ENCODE data around the gene NCLN. TPM values are rescaled to one million over a fixed set of nuclear protein-coding genes. Genes with fewer than 3 reads are reported as not detected.

The NCLN gene
- total and polyA plus RNA-seq, 3 experiments from 2014 or later: 47.4 to 96.0 (median 94.7) TPM

DNA sequence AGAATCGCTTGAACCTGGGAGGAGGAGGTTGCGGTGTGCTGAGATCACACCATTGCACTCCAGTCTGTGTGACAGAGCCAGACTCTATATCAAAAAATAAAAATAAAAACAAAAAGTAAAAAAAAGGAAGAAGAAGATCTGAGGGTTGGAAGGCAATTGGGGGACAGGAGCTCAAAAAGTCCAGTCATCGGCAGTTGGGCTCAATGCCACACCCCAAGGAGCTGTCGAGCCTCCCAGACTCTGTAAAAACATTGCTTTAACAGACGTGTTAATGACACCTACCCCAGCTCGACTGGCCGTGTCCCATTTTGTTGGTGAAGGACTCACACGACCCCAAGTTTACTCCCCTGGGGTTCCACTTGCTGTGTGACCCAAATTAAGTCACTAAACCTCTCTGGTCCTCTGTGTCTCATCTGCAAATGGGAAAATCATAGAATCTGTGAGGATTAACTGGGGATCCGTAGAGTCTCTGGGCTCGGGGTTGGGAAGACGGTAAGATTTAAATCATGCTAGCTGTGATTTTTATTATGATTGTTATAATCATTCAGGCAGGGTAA is 42.9 kb upstream of the NCLN start:
- no peak for DNase-seq
- Mint-ChIP-seq H3K9me3 (peaks cover 0 to 2% (median 0%) of the 10 kb centered on the region in 5 donors), H3K4me1 (peaks cover 4 to 13% (median 9%) of the 10 kb centered on the region in 3 donors), H3K27ac (peak overlapping the region in 5 of 8 donors; percentile 46 to 85 (median 68)), H3K4me3 (no peak overlapping the region), H3K27me3 (no peaks in the 10 kb centered on the region), H3K36me3 (no peaks in the 10 kb centered on the region)
- H3K27ac ChIP-seq (ENCODE audit: low read depth, low read length): no peak overlapping the region
- H3K36me3 ChIP-seq (ENCODE audit: insufficient read depth, low read length): no peaks in the 10 kb centered on the region
- H3K4me3 ChIP-seq (ENCODE audit: low read length): no peak overlapping the region
- CTCF ChIA-PET: interaction anchor here (1.5 to 5.5 kb wide), 2 partner anchors 12 to 22 kb away, joined by 5 to 20 read pairs; no protein-coding TSS in a partner anchor
- POLR2A ChIA-PET: no interaction called here
- no peaks in the 10 kb centered on the region for H3K27me3 ChIP-seq (ENCODE audit: insufficient read depth, low read length, poor library complexity, severe bottlenecking)
- H3K4me1 ChIP-seq (ENCODE audit: insufficient read depth, low read length): no peaks in the 10 kb centered on the region
- H3K9me3 ChIP-seq (ENCODE audit: low read length): no peaks in the 10 kb centered on the region

DNA sequence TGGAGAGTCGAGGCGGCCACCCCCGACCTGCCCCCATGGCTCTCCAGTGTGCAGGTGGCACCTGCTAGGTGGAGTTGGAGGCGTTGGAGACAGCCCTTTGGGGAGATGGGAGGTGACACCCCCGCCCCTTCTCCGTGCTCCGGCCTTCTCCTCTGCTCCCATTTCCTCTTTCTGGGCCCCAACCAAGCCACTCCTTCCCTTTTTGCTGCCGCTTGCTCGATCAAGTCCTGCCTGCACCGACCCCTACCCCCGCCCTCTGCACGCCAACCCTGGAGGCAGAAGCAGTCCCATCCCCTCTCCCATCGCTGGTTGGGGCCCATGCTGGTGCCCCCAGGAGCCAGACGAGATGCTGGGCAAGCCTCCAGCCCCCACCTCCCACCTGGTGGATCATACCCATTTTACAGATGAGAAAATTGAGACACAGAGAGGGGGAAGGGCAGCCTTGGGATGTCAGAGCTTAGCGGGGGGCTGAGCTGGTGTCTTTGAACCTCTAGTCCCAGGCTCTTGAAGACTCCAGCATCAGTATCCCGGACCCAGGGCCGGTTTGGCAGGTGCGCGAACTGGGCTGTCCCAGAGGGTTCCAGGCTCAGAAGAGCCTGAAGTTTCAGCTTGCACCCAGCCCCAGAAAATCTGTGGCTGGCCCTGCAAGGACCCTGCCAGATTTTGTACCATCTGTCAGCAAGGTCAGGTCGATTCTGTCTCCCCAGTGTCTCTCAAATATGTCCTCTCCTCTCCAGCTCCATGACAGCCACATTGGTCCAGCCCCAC is 39.6 kb upstream of the NCLN start:
- CTCF ChIA-PET: interaction anchor here (1.0 to 5.5 kb wide), 6 partner anchors 12 to 196 kb away, joined by 3 to 20 read pairs (median 4); no protein-coding TSS in a partner anchor
- DNase-seq: no peak
- Mint-ChIP-seq H3K27me3 (no peaks in the 10 kb centered on the region), H3K9me3 (no peaks in the 10 kb centered on the region), H3K36me3 (no peaks in the 10 kb centered on the region), H3K4me1 (peaks cover 5 to 9% (median 7%) of the 10 kb centered on the region in 3 donors), H3K4me3 (peak overlapping the region in 1 of 7 donors; percentile 61), H3K27ac (peak overlapping the region in 2 of 8 donors; percentile 72 to 74)
- H3K27ac ChIP-seq (ENCODE audit: low read depth, low read length): no peak overlapping the region
- no peak overlapping the region for H3K4me3 ChIP-seq (ENCODE audit: low read length)
- H3K27me3 ChIP-seq (ENCODE audit: insufficient read depth, low read length, poor library complexity, severe bottlenecking): no peaks in the 10 kb centered on the region
- no peaks in the 10 kb centered on the region for H3K9me3 ChIP-seq (ENCODE audit: low read length)
- H3K4me1 ChIP-seq (ENCODE audit: insufficient read depth, low read length): no peaks in the 10 kb centered on the region
- POLR2A ChIA-PET: no interaction called here
- no peaks in the 10 kb centered on the region for H3K36me3 ChIP-seq (ENCODE audit: insufficient read depth, low read length)

DNA sequence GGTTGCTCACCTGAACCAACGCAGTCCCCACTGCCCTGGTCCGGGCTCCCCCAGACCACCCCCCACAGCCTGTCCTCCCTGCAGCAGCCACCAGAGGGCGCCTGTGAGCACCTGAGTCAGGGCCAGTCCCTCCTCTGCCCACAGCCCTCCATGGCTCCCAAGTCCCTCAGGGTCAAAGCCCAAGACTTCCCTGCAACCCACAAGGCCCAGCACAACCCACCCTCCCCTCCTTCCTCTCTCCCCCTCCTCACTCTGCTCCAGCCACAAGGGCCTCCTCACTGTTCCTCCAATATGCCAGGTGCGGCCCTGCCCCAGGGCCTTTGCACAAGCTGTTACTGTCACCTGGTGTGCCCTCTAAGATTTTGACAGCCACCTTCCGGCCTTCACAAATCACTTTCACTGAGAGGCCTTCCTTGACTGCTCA is 39.0 kb upstream of the NCLN start:
- Histone ChIP-seq H3K4me1 (ENCODE audit: insufficient read depth, low read length) (no peaks in the 10 kb centered on the region), H3K27ac (ENCODE audit: low read depth, low read length) (no peak overlapping the region), H3K4me3 (ENCODE audit: low read length) (no peak overlapping the region), H3K27me3 (ENCODE audit: insufficient read depth, low read length, poor library complexity, severe bottlenecking) (no peaks in the 10 kb centered on the region), H3K9me3 (ENCODE audit: low read length) (no peaks in the 10 kb centered on the region), H3K36me3 (ENCODE audit: insufficient read depth, low read length) (no peaks in the 10 kb centered on the region)
- no peak overlapping the region for H3K4me3 Mint-ChIP-seq
- CTCF ChIA-PET: interaction anchor here (1.0 to 2.2 kb wide), 7 partner anchors 11 to 64 kb away, joined by 3 to 9 read pairs (median 4); no protein-coding TSS in a partner anchor
- no peaks in the 10 kb centered on the region for H3K27me3 Mint-ChIP-seq
- POLR2A ChIA-PET: no interaction called here
- H3K27ac Mint-ChIP-seq: peak overlapping the region in 2 of 8 donors; percentile 69 to 72
- H3K4me1 Mint-ChIP-seq: peaks cover 5 to 9% (median 7%) of the 10 kb centered on the region in 3 donors
- DNase-seq: peak; percentile 47 to 80 (median 57)
- H3K9me3 Mint-ChIP-seq: no peaks in the 10 kb centered on the region
- no peaks in the 10 kb centered on the region for H3K36me3 Mint-ChIP-seq

DNA sequence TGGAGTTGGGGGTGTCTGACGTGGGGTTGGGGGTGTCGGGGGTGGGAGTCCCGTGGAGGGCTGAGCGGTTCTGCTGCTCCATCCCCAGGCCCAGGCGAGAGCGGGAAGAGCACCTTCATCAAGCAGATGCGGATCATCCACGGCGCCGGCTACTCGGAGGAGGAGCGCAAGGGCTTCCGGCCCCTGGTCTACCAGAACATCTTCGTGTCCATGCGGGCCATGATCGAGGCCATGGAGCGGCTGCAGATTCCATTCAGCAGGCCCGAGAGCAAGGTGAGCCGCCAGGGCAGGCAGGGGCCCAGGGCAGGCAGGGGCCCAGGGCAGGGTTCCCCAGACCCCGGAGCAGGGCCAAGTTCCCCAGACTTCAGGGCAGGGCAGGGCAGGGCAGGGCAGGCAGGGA is 37.2 kb upstream of the NCLN start:
- no peak overlapping the region for H3K4me3 ChIP-seq (ENCODE audit: low read length)
- Mint-ChIP-seq H3K27ac (peak overlapping the region in 1 of 8 donors; percentile 38), H3K27me3 (no peaks in the 10 kb centered on the region), H3K4me1 (peaks cover 0 to 4% (median 1%) of the 10 kb centered on the region in 3 donors), H3K36me3 (no peaks in the 10 kb centered on the region), H3K9me3 (no peaks in the 10 kb centered on the region), H3K4me3 (no peak overlapping the region)
- no peaks in the 10 kb centered on the region for H3K9me3 ChIP-seq (ENCODE audit: low read length)
- ChIA-PET CTCF (no interaction called here), POLR2A (no interaction called here)
- H3K27ac ChIP-seq (ENCODE audit: low read depth, low read length): no peak overlapping the region
- DNase-seq: no peak
- no peaks in the 10 kb centered on the region for H3K27me3 ChIP-seq (ENCODE audit: insufficient read depth, low read length, poor library complexity, severe bottlenecking)
- no peaks in the 10 kb centered on the region for H3K36me3 ChIP-seq (ENCODE audit: insufficient read depth, low read length)
- H3K4me1 ChIP-seq (ENCODE audit: insufficient read depth, low read length): no peaks in the 10 kb centered on the region

DNA sequence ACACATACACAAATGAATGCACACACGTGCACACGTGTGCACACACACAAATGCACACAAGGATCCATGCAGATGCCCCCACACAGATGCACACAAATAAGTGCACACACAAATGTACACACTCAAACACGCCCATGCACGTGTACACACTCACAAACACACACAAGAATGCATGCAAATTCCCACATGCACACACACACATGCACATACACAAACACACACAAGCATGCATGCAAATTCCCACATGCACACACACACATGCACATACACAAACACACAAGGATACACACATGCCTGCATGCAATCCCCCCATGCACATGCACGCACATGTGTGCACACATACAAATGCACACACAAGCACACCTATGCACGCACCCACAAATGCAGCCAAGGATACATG is 36.6 kb upstream of the NCLN start:
- Mint-ChIP-seq H3K36me3 (no peaks in the 10 kb centered on the region), H3K4me3 (no peak overlapping the region), H3K27ac (peak overlapping the region in 2 of 8 donors; percentile 76), H3K9me3 (no peaks in the 10 kb centered on the region), H3K4me1 (peaks cover 0 to 4% (median 1%) of the 10 kb centered on the region in 3 donors), H3K27me3 (no peaks in the 10 kb centered on the region)
- no peaks in the 10 kb centered on the region for H3K36me3 ChIP-seq (ENCODE audit: insufficient read depth, low read length)
- H3K27ac ChIP-seq (ENCODE audit: low read depth, low read length): no peak overlapping the region
- no peaks in the 10 kb centered on the region for H3K9me3 ChIP-seq (ENCODE audit: low read length)
- no peak overlapping the region for H3K4me3 ChIP-seq (ENCODE audit: low read length)
- no peaks in the 10 kb centered on the region for H3K4me1 ChIP-seq (ENCODE audit: insufficient read depth, low read length)
- POLR2A ChIA-PET: no interaction called here
- no peaks in the 10 kb centered on the region for H3K27me3 ChIP-seq (ENCODE audit: insufficient read depth, low read length, poor library complexity, severe bottlenecking)
- CTCF ChIA-PET: no interaction called here
- no peak for DNase-seq

DNA sequence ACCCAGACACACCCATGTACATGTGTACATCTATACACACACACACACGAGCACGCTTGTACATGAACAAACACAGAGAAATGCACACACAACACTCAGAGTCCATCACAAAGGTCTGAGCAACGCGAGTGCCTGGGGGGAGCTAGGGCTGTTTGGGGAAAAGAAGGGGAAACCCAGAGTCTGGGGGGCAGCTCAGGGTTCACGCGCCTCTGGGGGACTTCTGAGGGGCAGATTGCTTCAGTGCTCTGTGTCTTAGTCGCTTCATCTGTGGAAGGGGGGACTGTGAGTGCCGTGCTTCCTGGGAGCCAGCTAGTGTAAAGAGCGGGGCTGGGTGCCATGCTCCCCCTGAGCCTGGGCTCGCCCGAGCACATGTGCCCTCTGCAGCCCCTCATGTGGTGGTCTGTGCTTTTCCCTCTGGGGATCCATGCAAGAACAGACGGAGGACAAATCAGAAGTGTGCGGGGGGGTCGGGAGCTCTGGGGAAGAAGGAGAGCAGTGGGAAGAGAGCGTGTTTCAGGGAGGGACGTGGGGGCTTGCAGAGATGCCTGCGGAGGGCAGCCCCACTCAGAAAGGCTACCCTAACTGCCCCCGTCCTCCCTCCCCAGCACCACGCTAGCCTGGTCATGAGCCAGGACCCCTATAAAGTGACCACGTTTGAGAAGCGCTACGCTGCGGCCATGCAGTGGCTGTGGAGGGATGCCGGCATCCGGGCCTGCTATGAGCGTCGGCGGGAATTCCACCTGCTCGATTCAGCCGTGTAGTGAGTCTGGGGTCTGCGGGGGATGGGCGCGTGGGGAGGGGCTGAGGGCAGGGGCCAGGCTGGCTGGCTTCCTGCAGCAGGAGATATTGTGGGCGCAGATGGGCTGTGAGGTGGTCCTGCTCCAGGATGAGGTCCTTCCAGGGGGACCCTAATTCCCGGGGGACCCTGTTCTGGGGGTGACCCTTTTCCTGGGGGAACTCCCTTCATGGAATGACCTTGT is 35.9 kb upstream of the NCLN start:
- Histone ChIP-seq H3K4me1 (ENCODE audit: insufficient read depth, low read length) (peaks cover 5% of the 10 kb centered on the region), H3K27ac (ENCODE audit: low read depth, low read length) (no peak overlapping the region), H3K9me3 (ENCODE audit: low read length) (no peaks in the 10 kb centered on the region), H3K36me3 (ENCODE audit: insufficient read depth, low read length) (no peaks in the 10 kb centered on the region), H3K27me3 (ENCODE audit: insufficient read depth, low read length, poor library complexity, severe bottlenecking) (no peaks in the 10 kb centered on the region), H3K4me3 (ENCODE audit: low read length) (no peak overlapping the region)
- peaks cover 0 to 4% (median 1%) of the 10 kb centered on the region in 3 donors for H3K4me1 Mint-ChIP-seq
- H3K4me3 Mint-ChIP-seq: no peak overlapping the region
- peak overlapping the region in 2 of 8 donors; percentile 76 for H3K27ac Mint-ChIP-seq
- no peaks in the 10 kb centered on the region for H3K27me3 Mint-ChIP-seq
- CTCF ChIA-PET: no interaction called here
- no peaks in the 10 kb centered on the region for H3K36me3 Mint-ChIP-seq
- DNase-seq: no peak
- POLR2A ChIA-PET: no interaction called here
- no peaks in the 10 kb centered on the region for H3K9me3 Mint-ChIP-seq

DNA sequence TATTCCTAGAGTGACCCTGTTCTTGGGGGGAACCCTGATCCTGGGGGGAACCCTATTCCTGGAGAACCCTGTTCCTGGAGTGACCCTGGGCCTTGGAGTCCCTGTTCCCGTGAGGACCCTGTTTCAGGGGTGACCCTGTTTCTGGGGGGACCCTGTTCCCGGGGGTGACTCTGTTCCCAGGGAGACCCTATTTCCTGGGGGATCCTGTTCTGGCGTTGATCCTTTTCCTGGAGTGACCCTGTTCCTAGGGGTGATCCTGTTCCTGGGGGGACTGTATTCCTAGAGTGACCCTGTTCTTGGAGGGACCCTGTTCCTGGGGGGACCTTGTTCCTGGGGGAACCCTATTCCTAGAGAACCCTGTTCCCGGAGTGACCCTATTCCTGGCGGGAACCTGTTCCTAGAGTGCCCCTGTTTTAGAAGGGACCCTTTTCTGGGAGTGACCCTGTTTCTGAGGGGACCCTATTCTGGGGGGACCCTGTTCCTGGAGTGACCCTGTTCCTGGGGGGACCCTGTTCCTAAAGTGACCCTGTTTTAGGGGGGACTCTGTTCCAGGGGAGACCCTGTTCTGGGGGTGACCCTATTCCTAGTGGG is 34.9 kb upstream of the NCLN start:
- no peaks in the 10 kb centered on the region for H3K36me3 ChIP-seq (ENCODE audit: insufficient read depth, low read length)
- H3K27me3 ChIP-seq (ENCODE audit: insufficient read depth, low read length, poor library complexity, severe bottlenecking): no peaks in the 10 kb centered on the region
- no peak for DNase-seq
- H3K4me1 ChIP-seq (ENCODE audit: insufficient read depth, low read length): peaks cover 15% of the 10 kb centered on the region
- no peak overlapping the region for H3K27ac ChIP-seq (ENCODE audit: low read depth, low read length)
- H3K4me3 Mint-ChIP-seq: no peak overlapping the region
- no peaks in the 10 kb centered on the region for H3K27me3 Mint-ChIP-seq
- peaks cover 0 to 4% (median 1%) of the 10 kb centered on the region in 3 donors for H3K4me1 Mint-ChIP-seq
- POLR2A ChIA-PET: no interaction called here
- CTCF ChIA-PET: no interaction called here
- H3K9me3 Mint-ChIP-seq: no peaks in the 10 kb centered on the region
- no peak overlapping the region for H3K27ac Mint-ChIP-seq
- H3K9me3 ChIP-seq (ENCODE audit: low read length): no peaks in the 10 kb centered on the region
- no peak overlapping the region for H3K4me3 ChIP-seq (ENCODE audit: low read length)
- no peaks in the 10 kb centered on the region for H3K36me3 Mint-ChIP-seq

All from CD8-positive, alpha-beta memory T cell (primary cell).